Activated T-cell treated with anti-CD3 and anti-CD28 coated beads, Interleukin-2, amount 50 U/mL, for 4 hours (primary cell): ENCODE data around the gene SYCN. TPM values are rescaled to one million over a fixed set of nuclear protein-coding genes. Genes with fewer than 3 reads are reported as not detected.

ENCODE experiments used
- ATAC-seq, 2 donors: fragments of 200-7000 bp; cut with Tn5 transposase; one replicate each; pipeline ENCODE4 v1.10.0; 2021
- DNase-seq: peaks from one replicate; pipeline ENCODE4 v3.0.0-alpha.2; 2020
- H3K27me3 Mint-ChIP-seq: one replicate; pipeline ENCODE4 v1.8.0; 2021; ENCODE audit warnings: low read depth, mixed read lengths
- H3K36me3 Mint-ChIP-seq: one replicate; pipeline ENCODE4 v1.8.0; 2022; ENCODE audit warnings: mixed read lengths; ENCODE audit not compliant: insufficient read depth
- H3K4me1 Mint-ChIP-seq: one replicate; pipeline ENCODE4 v1.8.0; 2021; ENCODE audit warnings: low read depth, mixed read lengths
- H3K4me3 Mint-ChIP-seq: one replicate; pipeline ENCODE4 v1.8.0; 2021; ENCODE audit warnings: mild to moderate bottlenecking, moderate library complexity, mixed read lengths
- H3K9me3 Mint-ChIP-seq: one replicate; pipeline ENCODE4 v1.8.0; 2021; ENCODE audit warnings: mixed read lengths
- total RNA-seq, 3 donors: library from RNA; stranded (reverse); gene quantifications; one replicate each; pipeline ENCODE4 v1.2.1, GENCODE V29; 2021

SYCN gene
- total RNA-seq, 3 donors from 2014 or later, result 0.37 to 0.58 TPM; not detected in 1

- H3K9me3 Mint-ChIP-seq, result no peaks in the 10 kb centered on the region
- H3K4me1 Mint-ChIP-seq, result peaks cover 11% of the 10 kb centered on the region
- DNase-seq (no peak), ATAC-seq (no peak)
- peaks cover 4% of the 10 kb centered on the region for H3K36me3 Mint-ChIP-seq
- H3K27me3 Mint-ChIP-seq, result no peaks in the 10 kb centered on the region
- H3K4me3 Mint-ChIP-seq, result no peak overlapping the region
Observed at GRCh38 chr19:39164289-39164688, 39.8 kb downstream of the SYCN start.

GRCh38 chr19:39163621-39164020 is 40.4 kb downstream of the SYCN start:
- no peak for DNase-seq
- H3K9me3 Mint-ChIP-seq, result no peaks in the 10 kb centered on the region
- peaks cover 13% of the 10 kb centered on the region for H3K4me1 Mint-ChIP-seq
- no peak overlapping the region for H3K4me3 Mint-ChIP-seq
- no peaks in the 10 kb centered on the region for H3K27me3 Mint-ChIP-seq
- no peak for ATAC-seq
- H3K36me3 Mint-ChIP-seq, result no peaks in the 10 kb centered on the region

GRCh38 chr19:39162441-39163043 is 41.5 kb downstream of the SYCN start:
- no peak overlapping the region for H3K4me3 Mint-ChIP-seq
- DNase-seq, result no peak
- no peak for ATAC-seq
- H3K36me3 Mint-ChIP-seq, result no peaks in the 10 kb centered on the region
- H3K27me3 Mint-ChIP-seq, result no peaks in the 10 kb centered on the region
- H3K9me3 Mint-ChIP-seq, result no peaks in the 10 kb centered on the region
- H3K4me1 Mint-ChIP-seq, result peaks cover 13% of the 10 kb centered on the region

- ATAC-seq (no peak), DNase-seq (no peak)
- H3K36me3 Mint-ChIP-seq, result no peaks in the 10 kb centered on the region
- no peaks in the 10 kb centered on the region for H3K9me3 Mint-ChIP-seq
- H3K27me3 Mint-ChIP-seq, result no peaks in the 10 kb centered on the region
- peaks cover 17% of the 10 kb centered on the region for H3K4me1 Mint-ChIP-seq
- no peak overlapping the region for H3K4me3 Mint-ChIP-seq
Observed at GRCh38 chr19:39160889-39161672, 43.0 kb downstream of the SYCN start.

GRCh38 chr19:39160523-39160861 is 43.6 kb downstream of the SYCN start:
- H3K36me3 Mint-ChIP-seq, result no peaks in the 10 kb centered on the region
- ATAC-seq, result no peak
- no peaks in the 10 kb centered on the region for H3K9me3 Mint-ChIP-seq
- DNase-seq, result no peak
- peaks cover 18% of the 10 kb centered on the region for H3K4me1 Mint-ChIP-seq
- H3K4me3 Mint-ChIP-seq, result no peak overlapping the region
- H3K27me3 Mint-ChIP-seq, result no peaks in the 10 kb centered on the region

- Mint-ChIP-seq H3K4me1 (peaks cover 24% of the 10 kb centered on the region), H3K27me3 (no peaks in the 10 kb centered on the region), H3K9me3 (no peaks in the 10 kb centered on the region), H3K36me3 (peaks cover 3% of the 10 kb centered on the region), H3K4me3 (no peak overlapping the region)
- ATAC-seq (no peak), DNase-seq (no peak)
Observed at GRCh38 chr19:39158646-39159260, 45.3 kb downstream of the SYCN start.

- H3K36me3 Mint-ChIP-seq, result peaks cover 4% of the 10 kb centered on the region
- no peak overlapping the region for H3K4me3 Mint-ChIP-seq
- H3K27me3 Mint-ChIP-seq, result no peaks in the 10 kb centered on the region
- no peak for DNase-seq
- H3K9me3 Mint-ChIP-seq, result no peaks in the 10 kb centered on the region
- peaks cover 24% of the 10 kb centered on the region for H3K4me1 Mint-ChIP-seq
- no peak for ATAC-seq
Observed at GRCh38 chr19:39157997-39158389, 46.1 kb downstream of the SYCN start.

- peaks cover 20% of the 10 kb centered on the region for H3K4me1 Mint-ChIP-seq
- no peak overlapping the region for H3K4me3 Mint-ChIP-seq
- no peaks in the 10 kb centered on the region for H3K9me3 Mint-ChIP-seq
Observed at GRCh38 chr19:39157275-39157996, 46.6 kb downstream of the SYCN start.

GRCh38 chr19:39156326-39157230 is 47.5 kb downstream of the SYCN start:
- Mint-ChIP-seq H3K4me3 (no peak overlapping the region), H3K9me3 (no peaks in the 10 kb centered on the region), H3K27me3 (no peaks in the 10 kb centered on the region), H3K36me3 (peaks cover 4% of the 10 kb centered on the region), H3K4me1 (peaks cover 20% of the 10 kb centered on the region)
- no peak for ATAC-seq
- no peak for DNase-seq

More at GRCh38 chr19:39157275-39157996, 46.6 kb downstream of the SYCN start:
- no peaks in the 10 kb centered on the region for H3K27me3 Mint-ChIP-seq
- ATAC-seq (no peak), DNase-seq (no peak)
- H3K36me3 Mint-ChIP-seq, result peaks cover 4% of the 10 kb centered on the region

GRCh38 chr19:39155741-39156140 is 48.3 kb downstream of the SYCN start:
- H3K4me3 Mint-ChIP-seq, result no peak overlapping the region
- no peak for DNase-seq
- H3K9me3 Mint-ChIP-seq, result no peaks in the 10 kb centered on the region
- H3K4me1 Mint-ChIP-seq, result peaks cover 20% of the 10 kb centered on the region
- ATAC-seq, result no peak
- peaks cover 4% of the 10 kb centered on the region for H3K36me3 Mint-ChIP-seq
- no peaks in the 10 kb centered on the region for H3K27me3 Mint-ChIP-seq

GRCh38 chr19:39155114-39155700 is 48.9 kb downstream of the SYCN start:
- no peaks in the 10 kb centered on the region for H3K27me3 Mint-ChIP-seq
- H3K4me3 Mint-ChIP-seq, result no peak overlapping the region
- peaks cover 18% of the 10 kb centered on the region for H3K4me1 Mint-ChIP-seq
- ATAC-seq, result no peak
- no peaks in the 10 kb centered on the region for H3K9me3 Mint-ChIP-seq
- peaks cover 4% of the 10 kb centered on the region for H3K36me3 Mint-ChIP-seq
- no peak for DNase-seq

GRCh38 chr19:39154629-39155100 is 49.4 kb downstream of the SYCN start:
- DNase-seq (no peak), ATAC-seq (no peak)
- Mint-ChIP-seq H3K9me3 (no peaks in the 10 kb centered on the region), H3K36me3 (peaks cover 4% of the 10 kb centered on the region), H3K4me3 (no peak overlapping the region), H3K4me1 (peaks cover 16% of the 10 kb centered on the region), H3K27me3 (no peaks in the 10 kb centered on the region)

GRCh38 chr19:39154100-39154628 is 49.9 kb downstream of the SYCN start:
- H3K9me3 Mint-ChIP-seq, result no peaks in the 10 kb centered on the region

More at GRCh38 chr19:39154100-39154628, 49.9 kb downstream of the SYCN start:
- Mint-ChIP-seq H3K36me3 (peaks cover 4% of the 10 kb centered on the region), H3K27me3 (no peaks in the 10 kb centered on the region), H3K4me3 (no peak overlapping the region), H3K4me1 (peaks cover 16% of the 10 kb centered on the region)
- no peak for ATAC-seq
- no peak for DNase-seq
